Endodermal cell (in vitro differentiated cells): ENCODE data around the gene HOXC4. TPM values are rescaled to one million over a fixed set of nuclear protein-coding genes. Genes with fewer than 3 reads are reported as not detected.
"Not testable (repeated sequence)": the region's sequence is repeated elsewhere in the genome, so short reads cannot be mapped to it uniquely, and the experiment has no call there.

Experiments
- DNase-seq: peaks from one replicate; pipeline ENCODE4 v3.0.0-alpha.2; 2017
- H3K27ac ChIP-seq: 2 replicates; pipeline ENCODE4 v1.5.1; 2013; ENCODE audit warnings: mild to moderate bottlenecking, low read depth, low read length, moderate library complexity
- H3K27me3 ChIP-seq: 2 replicates; pipeline ENCODE4 v1.6.1; 2013; ENCODE audit warnings: mild to moderate bottlenecking, low read length, moderate library complexity; ENCODE audit not compliant: insufficient read depth, control insufficient read depth, poor library complexity, severe bottlenecking
- H3K36me3 ChIP-seq: 2 replicates; pipeline ENCODE4 v1.7.0; 2013; ENCODE audit warnings: mild to moderate bottlenecking, low read length, moderate library complexity; ENCODE audit not compliant: control insufficient read depth, insufficient read depth
- H3K4me1 ChIP-seq: one replicate; pipeline ENCODE4 v1.7.0; 2013; ENCODE audit warnings: low read length; ENCODE audit not compliant: control insufficient read depth, insufficient read depth
- H3K4me3 ChIP-seq: 2 replicates; pipeline ENCODE4 v1.5.1; 2013; ENCODE audit warnings: mild to moderate bottlenecking, low read length, moderate library complexity
- H3K9ac ChIP-seq: 2 replicates; pipeline ENCODE4 v1.6.1; 2013; ENCODE audit warnings: mild to moderate bottlenecking, low read length, moderate library complexity; ENCODE audit not compliant: poor library complexity, severe bottlenecking; ENCODE audit errors: extremely low read depth
- H3K9me3 ChIP-seq: 2 replicates; pipeline ENCODE4 v1.6.1; 2013; ENCODE audit warnings: mild to moderate bottlenecking, low read length, moderate library complexity; ENCODE audit not compliant: control insufficient read depth
- H3K27ac Mint-ChIP-seq: 2 replicates; pipeline ENCODE4 v1.8.0; 2020; ENCODE audit warnings: mixed read lengths
- H3K27me3 Mint-ChIP-seq: 2 replicates; pipeline ENCODE4 v1.8.0; 2021; ENCODE audit warnings: mild to moderate bottlenecking, mixed read lengths; ENCODE audit not compliant: insufficient read depth
- H3K36me3 Mint-ChIP-seq: 2 replicates; pipeline ENCODE4 v1.8.0; 2020; ENCODE audit warnings: low read depth, mixed read lengths
- H3K4me1 Mint-ChIP-seq: 2 replicates; pipeline ENCODE4 v1.8.0; 2020; ENCODE audit warnings: mixed read lengths
- H3K4me3 Mint-ChIP-seq: 2 replicates; pipeline ENCODE4 v1.8.0; 2020; ENCODE audit warnings: mild to moderate bottlenecking, moderate library complexity, mixed read lengths
- H3K9me3 Mint-ChIP-seq: 2 replicates; pipeline ENCODE4 v1.8.0; 2020; ENCODE audit warnings: mild to moderate bottlenecking, mixed read lengths
- CTCF ChIP-seq: fragments of 200-600 bp; sonication (generic); conservative IDR thresholded peaks from 2 replicates; pipeline ENCODE4 v1.5.0; 2021; ENCODE audit warnings: antibody characterized with exemption, mild to moderate bottlenecking
- WGBS, 2 experiments: methylation state at CpG; one replicate each; pipeline versions ENCODE4 v1.1.5 to v1.1.7; 2013; ENCODE audit warnings: missing lambda C conversion rate in 2 of 2, mixed read lengths in 1 of 2; ENCODE audit not compliant: insufficient coverage in 1 of 2, insufficient read length in 1 of 2; 5-methylcytosine and 5-hydroxymethylcytosine counted together
- total RNA-seq, 2 donors: library from RNA; stranded (reverse); fragmentation: NEBNext Ultra II Directional in 1 of 2; extraction: Animal tissue kit (Norgen Biotek cat#: 25700) in 1 of 2; gene quantifications; 2 replicates in 1 of 2; 3 replicates in 1 of 2; pipeline ENCODE4 v1.2.1, GENCODE V29; 2021

The HOXC4 gene
- total RNA-seq, 2 donors from 2014 or later = not detected

- H3K4me3 ChIP-seq, H3K27ac ChIP-seq, H3K9ac ChIP-seq, H3K36me3 ChIP-seq, H3K4me1 ChIP-seq, H3K4me3 Mint-ChIP-seq, H3K9me3 Mint-ChIP-seq, H3K27ac Mint-ChIP-seq, H3K36me3 Mint-ChIP-seq, H3K9me3 ChIP-seq: not testable (repeated sequence)
- WGBS, 2 experiments = 13 to 14% methylated on average over 9 to 17 of the region's 19 CpGs
- peaks cover 98% of the 10 kb centered on the region for H3K27me3 ChIP-seq
- Mint-ChIP-seq H3K4me1 (peaks cover 15% of the 10 kb centered on the region), H3K27me3 (peaks cover 97% of the 10 kb centered on the region)
- DNase-seq = peak; percentile 66
Measured at GRCh38 chr12:54080008-54080924, 26.6 kb downstream of the HOXC4 start.

- peaks cover 98% of the 10 kb centered on the region for H3K27me3 ChIP-seq
- H3K27ac ChIP-seq, H3K4me1 ChIP-seq, H3K36me3 Mint-ChIP-seq, H3K9me3 Mint-ChIP-seq, H3K4me3 ChIP-seq, H3K36me3 ChIP-seq, H3K27ac Mint-ChIP-seq, H3K9ac ChIP-seq, DNase-seq, H3K9me3 ChIP-seq, H3K4me3 Mint-ChIP-seq: not testable (repeated sequence)
- H3K27me3 Mint-ChIP-seq = peaks cover 97% of the 10 kb centered on the region
- peaks cover 13% of the 10 kb centered on the region for H3K4me1 Mint-ChIP-seq
- 7% methylated on average over 9 of the region's 16 CpGs; no CpG with 5 or more reads in 1 of the 2 experiments for WGBS, 2 experiments
Measured at GRCh38 chr12:54081053-54081514, 27.4 kb downstream of the HOXC4 start.

- not testable (repeated sequence) for H3K9me3 ChIP-seq, H3K4me3 ChIP-seq, H3K36me3 Mint-ChIP-seq, H3K4me1 ChIP-seq, H3K36me3 ChIP-seq, H3K9ac ChIP-seq, H3K27ac ChIP-seq, H3K9me3 Mint-ChIP-seq, H3K27ac Mint-ChIP-seq
- WGBS, 2 experiments = 3 to 4% methylated on average over 22 to 32 of the region's 35 CpGs
- H3K4me3 Mint-ChIP-seq = peak overlapping the region; percentile 35
- peak; percentile 79 for DNase-seq
- peaks cover 13% of the 10 kb centered on the region for H3K4me1 Mint-ChIP-seq
- H3K27me3 ChIP-seq = peaks cover 98% of the 10 kb centered on the region
- H3K27me3 Mint-ChIP-seq = peaks cover 97% of the 10 kb centered on the region
Measured at GRCh38 chr12:54081581-54082396, 28.2 kb downstream of the HOXC4 start.

- peak; percentile 79 for DNase-seq
- H3K4me1 Mint-ChIP-seq = peaks cover 13% of the 10 kb centered on the region
- H3K9ac ChIP-seq = no peak overlapping the region
- no peaks in the 10 kb centered on the region for H3K9me3 Mint-ChIP-seq
- H3K27ac ChIP-seq = no peak overlapping the region
- peaks cover 97% of the 10 kb centered on the region for H3K27me3 Mint-ChIP-seq
- TF ChIP-seq CTCF = no peak
- no peak overlapping the region for H3K27ac Mint-ChIP-seq
- 3% methylated on average over 15 of the region's 36 CpGs; no CpG with 5 or more reads in 1 of the 2 experiments for WGBS, 2 experiments
- no peak overlapping the region for H3K4me3 ChIP-seq
- peak overlapping the region; percentile 35 for H3K4me3 Mint-ChIP-seq
- H3K36me3 Mint-ChIP-seq = no peaks in the 10 kb centered on the region
- H3K27me3 ChIP-seq = peaks cover 98% of the 10 kb centered on the region
- H3K9me3 ChIP-seq = no peaks in the 10 kb centered on the region
- no peaks in the 10 kb centered on the region for H3K4me1 ChIP-seq
- H3K36me3 ChIP-seq = no peaks in the 10 kb centered on the region
Measured at GRCh38 chr12:54082397-54082892, 28.8 kb downstream of the HOXC4 start.

- H3K4me1 ChIP-seq, DNase-seq, H3K9ac ChIP-seq, H3K9me3 Mint-ChIP-seq, H3K4me1 Mint-ChIP-seq, H3K36me3 Mint-ChIP-seq, H3K9me3 ChIP-seq, H3K27ac Mint-ChIP-seq, H3K27ac ChIP-seq, H3K36me3 ChIP-seq, H3K4me3 Mint-ChIP-seq, H3K4me3 ChIP-seq: not testable (repeated sequence)
- H3K27me3 Mint-ChIP-seq = peaks cover 100% of the 10 kb centered on the region
- peaks cover 95% of the 10 kb centered on the region for H3K27me3 ChIP-seq
Measured at GRCh38 chr12:54088011-54088410, 34.4 kb downstream of the HOXC4 start.

GRCh38 chr12:54089465-54089864 is 35.8 kb downstream of the HOXC4 start:
- not testable (repeated sequence) for H3K9ac ChIP-seq, H3K27ac Mint-ChIP-seq, H3K4me3 ChIP-seq, H3K27ac ChIP-seq, H3K9me3 Mint-ChIP-seq, H3K4me1 ChIP-seq, H3K36me3 ChIP-seq, H3K4me3 Mint-ChIP-seq, H3K36me3 Mint-ChIP-seq, H3K9me3 ChIP-seq, H3K4me1 Mint-ChIP-seq, DNase-seq
- WGBS, 2 experiments = 40 to 67% methylated on average over 2 to 3 of the region's 6 CpGs
- peaks cover 100% of the 10 kb centered on the region for H3K27me3 Mint-ChIP-seq
- H3K27me3 ChIP-seq = peaks cover 94% of the 10 kb centered on the region
